ENCODE measurements around the gene TMTC1. TPM values are rescaled to one million over a fixed set of nuclear protein-coding genes. Genes with fewer than 3 reads are reported as not detected.

Gene TMTC1
- polyA plus RNA-seq, 1 of the 3 experiments (the other 2 are of a cell fraction) = 0.13 TPM

DNA sequence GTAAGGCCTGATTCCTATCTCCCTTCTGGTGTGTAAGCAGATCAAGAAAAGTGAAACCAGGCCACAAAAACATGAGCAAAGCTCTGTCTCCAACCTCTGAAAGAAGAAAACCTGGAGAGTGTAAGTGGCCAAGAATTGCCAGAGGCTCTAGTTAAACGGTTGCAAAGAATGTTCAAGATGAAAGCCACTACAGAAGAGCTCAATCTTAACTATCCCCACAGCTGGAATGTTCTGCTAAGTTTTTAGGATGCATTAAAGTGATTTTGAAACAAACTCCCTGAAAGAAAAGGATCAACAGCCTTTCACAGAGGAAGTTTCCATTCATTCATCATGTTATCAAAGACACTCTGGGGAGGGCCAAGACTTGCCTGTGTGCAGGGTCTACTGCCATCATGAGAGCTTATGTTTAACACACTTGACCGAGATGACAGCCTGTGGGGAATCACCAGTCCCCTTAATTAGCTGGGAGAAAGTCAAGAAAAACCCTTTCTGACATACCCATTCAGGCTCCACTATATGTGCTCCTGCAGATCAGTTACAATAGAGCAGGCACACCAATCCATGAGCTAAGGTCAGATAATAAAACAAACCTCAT, 158.3 kb downstream of the TMTC1 start (continued):
- TF ChIP-seq MEF2A (IDR thresholded peaks at IDR 0.05; ENCODE audit: borderline replicate concordance, low read depth) (no peak), EP300 (IDR thresholded peaks at IDR 0.05; ENCODE audit: borderline replicate concordance in 1 of 2, low read depth in 1 of 2, low read length in 1 of 2) (no peak), TEAD4 (IDR thresholded peaks at IDR 0.05; ENCODE audit: borderline replicate concordance, insufficient read depth) (no peak)
- TF ChIP-seq, protein P1, sequence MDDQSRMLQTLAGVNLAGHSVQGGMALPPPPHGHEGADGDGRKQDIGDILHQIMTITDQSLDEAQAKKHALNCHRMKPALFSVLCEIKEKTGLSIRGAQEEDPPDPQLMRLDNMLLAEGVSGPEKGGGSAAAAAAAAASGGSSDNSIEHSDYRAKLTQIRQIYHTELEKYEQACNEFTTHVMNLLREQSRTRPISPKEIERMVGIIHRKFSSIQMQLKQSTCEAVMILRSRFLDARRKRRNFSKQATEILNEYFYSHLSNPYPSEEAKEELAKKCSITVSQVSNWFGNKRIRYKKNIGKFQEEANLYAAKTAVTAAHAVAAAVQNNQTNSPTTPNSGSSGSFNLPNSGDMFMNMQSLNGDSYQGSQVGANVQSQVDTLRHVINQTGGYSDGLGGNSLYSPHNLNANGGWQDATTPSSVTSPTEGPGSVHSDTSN (IDR thresholded peaks at IDR 0.05) = no peak

GRCh38 chr12:29622251-29622650, 161.5 kb downstream of the TMTC1 start:
- Histone ChIP-seq H3K9me2 (no peaks in the 10 kb centered on the region), H4K20me1 (ENCODE audit: insufficient read depth) (no peaks in the 10 kb centered on the region), H3K27ac (ENCODE audit: low read depth in 2 of 2, low read length in 1 of 2) (no peak overlapping the region), H3F3A (replicated peaks; ENCODE audit: insufficient read depth) (no peaks in the 10 kb centered on the region), H3K79me2 (ENCODE audit: insufficient read depth) (no peaks in the 10 kb centered on the region), H3K36me3 (replicated peaks in 1 of 2; ENCODE audit: control insufficient read depth in 1 of 2, insufficient read depth in 2 of 2, low read length in 1 of 2) (no peaks in the 10 kb centered on the region), H3K4me3 (ENCODE audit: low read depth in 2 of 2, low read length in 1 of 2) (no peak overlapping the region), H3K27me3 (ENCODE audit: insufficient read depth) (no peaks in the 10 kb centered on the region), H3K4me2 (no peak overlapping the region), H2AFZ (ENCODE audit: low read depth) (no peak overlapping the region), H3K9ac (no peak overlapping the region), H3K4me1 (ENCODE audit: control insufficient read depth in 1 of 2, insufficient read depth in 2 of 2, low read depth in 1 of 2, low read length in 1 of 2) (no peaks in the 10 kb centered on the region), H3K9me3 (no peaks in the 10 kb centered on the region)
- TF ChIP-seq TEAD4 (IDR thresholded peaks at IDR 0.05; ENCODE audit: borderline replicate concordance, insufficient read depth) (no peak), FOXM1 (IDR thresholded peaks at IDR 0.05; ENCODE audit: low read depth) (no peak)
- DNase-seq = no peak
- POLR2A ChIA-PET = no interaction called here
- CTCF ChIA-PET = no interaction called here
- 24% methylated on average over 1 of the region's 1 CpG for WGBS (ENCODE audit: low lambda C conversion rate)

- ChIA-PET CTCF (no interaction called here), POLR2A (no interaction called here)
- no peak for TF ChIP-seq TCF12 (IDR thresholded peaks at IDR 0.05)
- TF ChIP-seq FOSL2 (IDR thresholded peaks at IDR 0.05; ENCODE audit: borderline replicate concordance, low read depth) = no peak
- no peak for TF ChIP-seq ELF1 (IDR thresholded peaks at IDR 0.05)
- TF ChIP-seq FOXM1 (IDR thresholded peaks at IDR 0.05; ENCODE audit: low read depth) = no peak
- TF ChIP-seq, protein P2, sequence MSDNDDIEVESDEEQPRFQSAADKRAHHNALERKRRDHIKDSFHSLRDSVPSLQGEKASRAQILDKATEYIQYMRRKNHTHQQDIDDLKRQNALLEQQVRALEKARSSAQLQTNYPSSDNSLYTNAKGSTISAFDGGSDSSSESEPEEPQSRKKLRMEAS (IDR thresholded peaks at IDR 0.05; ENCODE audit: low read depth) = no peak
- TF ChIP-seq GABPA (IDR thresholded peaks at IDR 0.05; ENCODE audit: low read depth) = no peak
- no peak for TF ChIP-seq SMC3 (IDR thresholded peaks at IDR 0.05; ENCODE audit: low read depth, low read length)
- no peak for TF ChIP-seq RFX5 (IDR thresholded peaks at IDR 0.05; ENCODE audit: low read length)
- no peak for TF ChIP-seq TAF1 (IDR thresholded peaks at IDR 0.05; ENCODE audit: borderline replicate concordance, low read depth, low read length)
- TF ChIP-seq RAD21 (IDR thresholded peaks at IDR 0.05; ENCODE audit: low read length) = no peak
- no peak for TF ChIP-seq CHD2 (IDR thresholded peaks at IDR 0.05; ENCODE audit: low read length, partially characterized antibody)
- TF ChIP-seq, protein P3, sequence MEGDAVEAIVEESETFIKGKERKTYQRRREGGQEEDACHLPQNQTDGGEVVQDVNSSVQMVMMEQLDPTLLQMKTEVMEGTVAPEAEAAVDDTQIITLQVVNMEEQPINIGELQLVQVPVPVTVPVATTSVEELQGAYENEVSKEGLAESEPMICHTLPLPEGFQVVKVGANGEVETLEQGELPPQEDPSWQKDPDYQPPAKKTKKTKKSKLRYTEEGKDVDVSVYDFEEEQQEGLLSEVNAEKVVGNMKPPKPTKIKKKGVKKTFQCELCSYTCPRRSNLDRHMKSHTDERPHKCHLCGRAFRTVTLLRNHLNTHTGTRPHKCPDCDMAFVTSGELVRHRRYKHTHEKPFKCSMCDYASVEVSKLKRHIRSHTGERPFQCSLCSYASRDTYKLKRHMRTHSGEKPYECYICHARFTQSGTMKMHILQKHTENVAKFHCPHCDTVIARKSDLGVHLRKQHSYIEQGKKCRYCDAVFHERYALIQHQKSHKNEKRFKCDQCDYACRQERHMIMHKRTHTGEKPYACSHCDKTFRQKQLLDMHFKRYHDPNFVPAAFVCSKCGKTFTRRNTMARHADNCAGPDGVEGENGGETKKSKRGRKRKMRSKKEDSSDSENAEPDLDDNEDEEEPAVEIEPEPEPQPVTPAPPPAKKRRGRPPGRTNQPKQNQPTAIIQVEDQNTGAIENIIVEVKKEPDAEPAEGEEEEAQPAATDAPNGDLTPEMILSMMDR (IDR thresholded peaks at IDR 0.05) = no peak
- TF ChIP-seq NRF1 (IDR thresholded peaks at IDR 0.05; ENCODE audit: low read depth, low read length) = no peak
- TF ChIP-seq, protein P4, sequence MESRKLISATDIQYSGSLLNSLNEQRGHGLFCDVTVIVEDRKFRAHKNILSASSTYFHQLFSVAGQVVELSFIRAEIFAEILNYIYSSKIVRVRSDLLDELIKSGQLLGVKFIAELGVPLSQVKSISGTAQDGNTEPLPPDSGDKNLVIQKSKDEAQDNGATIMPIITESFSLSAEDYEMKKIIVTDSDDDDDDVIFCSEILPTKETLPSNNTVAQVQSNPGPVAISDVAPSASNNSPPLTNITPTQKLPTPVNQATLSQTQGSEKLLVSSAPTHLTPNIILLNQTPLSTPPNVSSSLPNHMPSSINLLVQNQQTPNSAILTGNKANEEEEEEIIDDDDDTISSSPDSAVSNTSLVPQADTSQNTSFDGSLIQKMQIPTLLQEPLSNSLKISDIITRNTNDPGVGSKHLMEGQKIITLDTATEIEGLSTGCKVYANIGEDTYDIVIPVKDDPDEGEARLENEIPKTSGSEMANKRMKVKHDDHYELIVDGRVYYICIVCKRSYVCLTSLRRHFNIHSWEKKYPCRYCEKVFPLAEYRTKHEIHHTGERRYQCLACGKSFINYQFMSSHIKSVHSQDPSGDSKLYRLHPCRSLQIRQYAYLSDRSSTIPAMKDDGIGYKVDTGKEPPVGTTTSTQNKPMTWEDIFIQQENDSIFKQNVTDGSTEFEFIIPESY (IDR thresholded peaks at IDR 0.05; ENCODE audit: borderline replicate concordance, low read depth) = no peak
- TF ChIP-seq TEAD4 (IDR thresholded peaks at IDR 0.05; ENCODE audit: borderline replicate concordance, insufficient read depth) = no peak
- TF ChIP-seq EP300 (IDR thresholded peaks at IDR 0.05; ENCODE audit: borderline replicate concordance in 1 of 2, low read depth in 1 of 2, low read length in 1 of 2) = no peak
- no peak for TF ChIP-seq MEF2A (IDR thresholded peaks at IDR 0.05; ENCODE audit: borderline replicate concordance, low read depth)
- TF ChIP-seq NFIC (IDR thresholded peaks at IDR 0.05; ENCODE audit: borderline replicate concordance) = no peak
- no peak for TF ChIP-seq FOXJ3 (CRISPR knock-in tag; IDR thresholded peaks at IDR 0.05)
- H3K27ac ChIP-seq (ENCODE audit: low read depth in 2 of 2, low read length in 1 of 2) = no peak overlapping the region
- H3K4me1 ChIP-seq (ENCODE audit: control insufficient read depth in 1 of 2, insufficient read depth in 2 of 2, low read depth in 1 of 2, low read length in 1 of 2) = peaks cover 0 to 2% of the 10 kb centered on the region in 2 experiments; a peak in 1 of 4 replicates
- no peaks in the 10 kb centered on the region for H4K20me1 ChIP-seq (ENCODE audit: insufficient read depth)
- no peaks in the 10 kb centered on the region for H3K9me3 ChIP-seq
- no peak overlapping the region for H3K4me3 ChIP-seq (ENCODE audit: low read depth in 2 of 2, low read length in 1 of 2)
- no peaks in the 10 kb centered on the region for H3K36me3 ChIP-seq (replicated peaks in 1 of 2; ENCODE audit: control insufficient read depth in 1 of 2, insufficient read depth in 2 of 2, low read length in 1 of 2)
- no peak overlapping the region for H2AFZ ChIP-seq (ENCODE audit: low read depth)
- no peak overlapping the region for H3K9ac ChIP-seq
- H3K9me2 ChIP-seq = no peaks in the 10 kb centered on the region
- H3K27me3 ChIP-seq (ENCODE audit: insufficient read depth) = no peaks in the 10 kb centered on the region
- no peaks in the 10 kb centered on the region for H3K79me2 ChIP-seq (ENCODE audit: insufficient read depth)
- no peak for DNase-seq
- H3K4me2 ChIP-seq = no peak overlapping the region
- WGBS (ENCODE audit: low lambda C conversion rate) = 83% methylated on average over 1 of the region's 1 CpG
- H3F3A ChIP-seq (replicated peaks; ENCODE audit: insufficient read depth) = no peaks in the 10 kb centered on the region
Measured at GRCh38 chr12:29620030-29620429, 163.7 kb downstream of the TMTC1 start.
